Right atrium auricular region (tissue), 2 donors: ENCODE results near the gene ABCF2. TPM values are rescaled to one million over a fixed set of nuclear protein-coding genes. Genes with fewer than 3 reads are reported as not detected.

Experiments
- DNase-seq: peaks from one replicate; pipeline ENCODE4 v3.0.0-alpha.2; 2019; ENCODE audit warnings: low spot score
- H3K27ac ChIP-seq, 2 donors: fragments of 200-600 bp; sonication (generic); 1 replicate in 1 of 2; 2 replicates in 1 of 2; pipeline ENCODE4 v1.5.1; 2016 to 2019
- H3K27me3 ChIP-seq, 2 donors: fragments of 200-600 bp; sonication (generic); one replicate each; pipeline versions ENCODE4 v1.5.1 to v1.6.0; 2017 to 2019
- H3K36me3 ChIP-seq: fragments of 200-600 bp; sonication (generic); one replicate; pipeline ENCODE4 v1.5.1; 2016
- H3K4me1 ChIP-seq, 2 donors: fragments of 200-600 bp; sonication (generic); one replicate each; pipeline versions ENCODE4 v1.5.1 to v1.6.0; 2017 to 2019
- H3K4me3 ChIP-seq, 2 donors: fragments of 200-600 bp; sonication (generic); 1 replicate in 1 of 2; 2 replicates in 1 of 2; pipeline ENCODE4 v1.5.1; 2017 to 2019; ENCODE audit warnings: mild to moderate bottlenecking in 1 of 2, moderate library complexity in 1 of 2
- H3K9me3 ChIP-seq, 2 donors: fragments of 200-600 bp; sonication (generic); one replicate each; pipeline ENCODE4 v1.5.1; 2019
- CTCF ChIP-seq, 2 donors: fragments of 200-600 bp; sonication (generic); IDR thresholded peaks; one replicate each; pipeline ENCODE4 v1.5.1; 2019; ENCODE audit warnings: antibody characterized with exemption in 2 of 2
- total RNA-seq, 2 donors: library from RNA; depleted of rRNA; stranded (reverse); fragments of >200 nt; gene quantifications; one replicate each; pipeline ENCODE4 v1.1.0, GENCODE V29; 2016

The ABCF2 gene
- total RNA-seq, 2 donors from 2014 or later: 29.7 to 38.6 TPM

DNA sequence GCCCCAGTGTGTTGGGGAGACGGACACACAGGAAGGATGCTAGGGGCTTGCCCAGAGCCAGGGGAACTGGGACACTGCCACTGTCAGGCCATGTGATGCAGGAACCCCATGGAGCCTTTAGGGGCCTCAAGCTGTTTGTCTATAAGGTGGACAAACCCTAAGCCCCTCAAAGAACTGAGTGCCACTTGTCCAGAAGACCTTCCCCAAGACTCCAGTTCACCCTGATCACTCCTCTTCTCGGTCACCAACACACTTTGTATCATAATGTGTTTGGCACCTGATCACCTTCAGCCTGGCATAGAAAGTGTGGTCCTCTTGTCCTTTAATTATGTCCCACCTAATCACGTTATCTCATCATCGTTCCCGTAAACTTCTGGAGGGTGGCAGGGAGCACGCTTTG is 17.4 kb downstream of the ABCF2 start:
- no peak for DNase-seq
- no peaks in the 10 kb centered on the region for H3K27me3 ChIP-seq
- H3K9me3 ChIP-seq: no peaks in the 10 kb centered on the region
- H3K4me3 ChIP-seq: no peak overlapping the region
- H3K36me3 ChIP-seq: peaks cover 11% of the 10 kb centered on the region
- no peak for TF ChIP-seq CTCF (IDR thresholded peaks at IDR 0.05)
- H3K4me1 ChIP-seq: no peaks in the 10 kb centered on the region
- no peak overlapping the region for H3K27ac ChIP-seq

- no peak overlapping the region for H3K27ac ChIP-seq
- H3K9me3 ChIP-seq: no peaks in the 10 kb centered on the region
- no peaks in the 10 kb centered on the region for H3K27me3 ChIP-seq
- no peaks in the 10 kb centered on the region for H3K4me1 ChIP-seq
- DNase-seq: no peak
- H3K4me3 ChIP-seq: no peak overlapping the region
- no peak for TF ChIP-seq CTCF (IDR thresholded peaks at IDR 0.05)
- H3K36me3 ChIP-seq: peaks cover 5% of the 10 kb centered on the region
These were observed 18.6 kb downstream of the ABCF2 start for GRCh38 chr7:151208253-151208862.

DNA sequence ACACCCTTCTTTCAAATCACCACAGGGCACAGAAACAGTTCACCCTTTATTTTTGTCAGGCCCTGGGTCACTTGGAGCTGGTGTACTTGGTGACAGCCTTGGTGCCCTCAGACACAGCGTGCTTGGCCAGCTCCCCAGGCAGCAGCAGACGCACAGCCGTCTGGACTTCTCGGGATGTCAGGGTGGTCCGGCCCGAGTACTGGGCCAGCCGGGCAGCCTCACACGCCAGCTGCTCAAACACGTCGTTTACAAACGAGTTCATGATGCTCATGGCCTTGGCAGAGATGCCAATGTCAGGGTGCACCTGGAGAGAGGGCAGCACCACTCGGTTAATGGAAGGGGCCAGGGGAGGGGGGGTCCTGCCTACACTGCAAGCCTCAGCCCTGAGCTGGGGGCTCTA is 19.2 kb downstream of the ABCF2 start:
- H3K27me3 ChIP-seq: no peaks in the 10 kb centered on the region
- DNase-seq: no peak
- H3K9me3 ChIP-seq: no peaks in the 10 kb centered on the region
- H3K4me1 ChIP-seq: no peaks in the 10 kb centered on the region
- no peaks in the 10 kb centered on the region for H3K36me3 ChIP-seq
- no peak overlapping the region for H3K4me3 ChIP-seq
- TF ChIP-seq CTCF (IDR thresholded peaks at IDR 0.05): no peak
- no peak overlapping the region for H3K27ac ChIP-seq

DNA sequence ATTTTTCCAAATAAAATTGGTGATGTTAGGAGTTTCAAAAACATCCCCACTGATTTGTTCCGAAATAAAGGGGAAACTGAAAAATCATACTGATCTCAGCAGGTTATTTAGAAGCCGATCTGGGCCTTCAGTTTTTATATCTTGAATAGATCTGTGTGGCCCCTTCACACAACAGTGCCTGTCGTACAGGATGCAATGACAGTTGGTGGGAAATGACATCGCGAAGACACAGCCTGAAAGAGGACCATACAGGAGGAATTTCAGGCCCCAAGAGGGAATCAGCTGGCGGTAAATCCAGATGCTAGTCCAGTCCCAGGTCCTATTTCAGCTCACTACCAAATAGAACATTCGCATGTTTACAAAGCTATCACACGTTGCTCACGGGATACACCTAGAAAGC is 19.7 kb downstream of the ABCF2 start:
- no peak for TF ChIP-seq CTCF (IDR thresholded peaks at IDR 0.05)
- Histone ChIP-seq H3K27me3 (no peaks in the 10 kb centered on the region), H3K9me3 (no peaks in the 10 kb centered on the region), H3K4me1 (no peaks in the 10 kb centered on the region), H3K27ac (no peak overlapping the region), H3K36me3 (no peaks in the 10 kb centered on the region), H3K4me3 (no peak overlapping the region)
- no peak for DNase-seq

- no peaks in the 10 kb centered on the region for H3K36me3 ChIP-seq
- no peaks in the 10 kb centered on the region for H3K27me3 ChIP-seq
- DNase-seq: no peak
- TF ChIP-seq CTCF (IDR thresholded peaks at IDR 0.05): no peak
- no peak overlapping the region for H3K27ac ChIP-seq
- no peaks in the 10 kb centered on the region for H3K4me1 ChIP-seq
- no peak overlapping the region for H3K4me3 ChIP-seq
- H3K9me3 ChIP-seq: no peaks in the 10 kb centered on the region
These were observed 20.1 kb downstream of the ABCF2 start for GRCh38 chr7:151206914-151207313.

- no peak overlapping the region for H3K4me3 ChIP-seq
- no peak for TF ChIP-seq CTCF (IDR thresholded peaks at IDR 0.05)
These were observed 21.3 kb downstream of the ABCF2 start for GRCh38 chr7:151205730-151206129.

More at GRCh38 chr7:151205730-151206129, 21.3 kb downstream of the ABCF2 start:
- H3K4me1 ChIP-seq: no peaks in the 10 kb centered on the region
- DNase-seq: no peak
- H3K9me3 ChIP-seq: no peaks in the 10 kb centered on the region
- no peaks in the 10 kb centered on the region for H3K27me3 ChIP-seq
- H3K27ac ChIP-seq: no peak overlapping the region
- no peaks in the 10 kb centered on the region for H3K36me3 ChIP-seq
